ENCODE measurements around the gene AKT1.

Gene AKT1

DNA sequence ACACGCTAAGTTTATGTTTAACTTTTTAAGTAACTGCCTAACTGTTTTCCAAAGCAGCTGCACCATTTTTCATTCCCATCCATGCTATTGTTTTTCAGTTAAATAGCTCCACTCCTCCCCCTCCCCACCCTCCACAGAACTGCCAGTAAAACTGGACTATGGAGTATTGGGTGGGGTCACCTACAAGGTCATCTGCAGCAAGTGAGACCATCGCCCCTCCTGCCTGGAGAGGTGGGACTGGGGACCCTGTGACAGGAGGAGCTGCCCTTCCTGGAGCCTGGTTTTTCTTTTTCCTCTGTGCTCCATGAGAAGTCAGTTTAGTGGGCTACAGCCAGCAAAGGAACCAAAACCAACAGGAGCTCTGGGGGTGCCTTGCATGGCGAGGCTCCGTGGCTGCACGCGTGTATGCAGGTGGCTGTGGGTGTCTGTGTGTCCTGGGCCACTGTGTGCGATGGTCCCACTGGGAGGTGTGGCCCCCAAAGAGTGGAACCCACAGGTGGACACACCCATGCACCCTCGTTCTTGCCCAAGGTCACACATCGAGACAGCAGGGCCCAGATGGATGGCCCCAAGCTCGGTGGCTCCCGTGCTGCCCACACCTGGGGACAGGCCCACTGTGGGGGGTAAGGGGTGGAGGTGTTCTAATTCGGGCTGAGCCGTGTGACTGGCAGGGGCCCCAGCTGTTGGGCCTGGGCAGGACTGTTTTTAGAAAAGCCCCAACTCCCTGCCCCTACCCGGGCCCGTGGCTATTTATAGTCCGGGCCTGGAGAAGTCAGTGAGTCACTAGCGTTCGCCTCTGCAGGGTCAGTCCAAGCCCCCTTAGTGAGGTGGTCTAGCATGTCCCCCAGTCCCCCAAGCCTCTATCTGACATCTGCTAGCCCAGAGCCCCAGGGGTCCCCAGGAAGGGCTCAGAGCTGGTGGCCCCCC is 73.8 kb downstream of the AKT1 start:
- no peak for DNase-seq

Measured in CD4-positive, alpha-beta T cell treated with Interleukin-21 for 1 hour (primary cell).